ENCODE data around the gene CLCN2.
A peak's percentile ranks its signal among the peaks of the same experiment; 100 is the strongest.

Gene CLCN2

GRCh38 chr3:184328516-184328915 is 32.9 kb downstream of the CLCN2 start:
- FAIRE-seq (no peak), DNase-seq (ENCODE audit: insufficient read length) (no peak)

DNA sequence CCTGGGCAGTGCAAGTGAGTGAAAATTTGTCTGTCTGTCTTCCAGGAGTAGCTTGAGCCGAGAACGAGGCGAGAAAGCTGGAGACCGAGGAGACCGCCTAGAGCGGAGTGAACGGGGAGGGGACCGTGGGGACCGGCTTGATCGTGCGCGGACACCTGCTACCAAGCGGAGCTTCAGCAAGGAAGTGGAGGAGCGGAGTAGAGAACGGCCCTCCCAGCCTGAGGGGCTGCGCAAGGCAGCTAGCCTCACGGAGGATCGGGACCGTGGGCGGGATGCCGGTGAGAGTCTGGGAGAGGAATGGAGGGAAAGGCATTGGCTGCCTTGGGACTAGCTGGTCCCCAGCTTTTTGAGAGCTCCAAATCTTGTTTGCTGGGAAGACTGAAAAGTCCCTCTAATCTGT is 34.2 kb downstream of the CLCN2 start:
- DNase-seq (ENCODE audit: insufficient read length) = no peak
- no peak for FAIRE-seq
- no peak for TF ChIP-seq TAF1 (IDR thresholded peaks at IDR 0.05; ENCODE audit: borderline replicate concordance, low read depth, low read length)
- TF ChIP-seq POLR2AphosphoS5 (IDR thresholded peaks at IDR 0.05; ENCODE audit: low read depth, low read length) = no peak; the same call in 1 of the 2 replicates
- TF ChIP-seq POLR2A (IDR thresholded peaks at IDR 0.05; ENCODE audit: low read depth, low read length) = no peak

More at GRCh38 chr3:184328516-184328915, 32.9 kb downstream of the CLCN2 start:
- TF ChIP-seq POLR2A (IDR thresholded peaks at IDR 0.05; ENCODE audit: low read depth, low read length) (no peak), TAF1 (IDR thresholded peaks at IDR 0.05; ENCODE audit: borderline replicate concordance, low read depth, low read length) (no peak), POLR2AphosphoS5 (IDR thresholded peaks at IDR 0.05; ENCODE audit: low read depth, low read length) (no peak)

DNA sequence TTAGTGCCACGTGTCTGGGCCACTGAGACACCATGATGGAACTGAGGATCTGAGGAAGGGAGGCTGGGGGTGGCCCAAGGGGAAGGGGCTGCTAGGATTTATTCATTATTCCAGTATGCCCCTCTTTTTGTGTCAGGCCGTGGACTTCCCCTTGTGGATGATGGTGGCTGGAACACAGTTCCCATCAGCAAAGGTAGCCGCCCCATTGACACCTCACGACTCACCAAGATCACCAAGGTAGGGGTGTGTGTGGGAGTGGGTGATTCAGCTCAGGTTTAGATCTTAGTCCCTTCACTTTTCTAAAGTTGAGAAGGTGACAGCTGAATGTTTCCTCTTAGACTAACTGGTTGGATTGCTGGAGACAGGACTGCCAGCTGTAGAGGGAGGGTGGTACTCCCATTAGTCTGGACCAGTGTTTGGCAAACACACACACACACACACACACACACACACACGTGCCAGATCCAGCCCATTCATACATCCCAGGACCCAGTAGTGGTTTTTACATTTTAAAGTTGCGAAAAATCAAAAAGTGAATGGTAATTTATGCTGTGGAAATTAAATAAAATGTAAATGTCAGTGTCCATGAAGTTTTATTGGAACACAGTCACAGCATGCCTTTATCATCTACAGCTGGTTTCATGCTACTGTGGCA is 35.6 kb downstream of the CLCN2 start:
- FAIRE-seq (no peak), DNase-seq (ENCODE audit: insufficient read length) (no peak)
- no peak for TF ChIP-seq POLR2A (IDR thresholded peaks at IDR 0.05; ENCODE audit: low read depth, low read length)
- no peak for TF ChIP-seq TAF1 (IDR thresholded peaks at IDR 0.05; ENCODE audit: borderline replicate concordance, low read depth, low read length)
- TF ChIP-seq POLR2AphosphoS5 (IDR thresholded peaks at IDR 0.05; ENCODE audit: low read depth, low read length) = no peak; the same call in 1 of the 2 replicates

- DNase-seq (ENCODE audit: insufficient read length) = no peak
- TF ChIP-seq POLR2AphosphoS5 (IDR thresholded peaks at IDR 0.05; ENCODE audit: low read depth, low read length) (no peak), POLR2A (IDR thresholded peaks at IDR 0.05; ENCODE audit: low read depth, low read length) (no peak), TAF1 (IDR thresholded peaks at IDR 0.05; ENCODE audit: borderline replicate concordance, low read depth, low read length) (no peak)
- no peak for FAIRE-seq
These were observed 36.1 kb downstream of the CLCN2 start for GRCh38 chr3:184325269-184325668.

DNA sequence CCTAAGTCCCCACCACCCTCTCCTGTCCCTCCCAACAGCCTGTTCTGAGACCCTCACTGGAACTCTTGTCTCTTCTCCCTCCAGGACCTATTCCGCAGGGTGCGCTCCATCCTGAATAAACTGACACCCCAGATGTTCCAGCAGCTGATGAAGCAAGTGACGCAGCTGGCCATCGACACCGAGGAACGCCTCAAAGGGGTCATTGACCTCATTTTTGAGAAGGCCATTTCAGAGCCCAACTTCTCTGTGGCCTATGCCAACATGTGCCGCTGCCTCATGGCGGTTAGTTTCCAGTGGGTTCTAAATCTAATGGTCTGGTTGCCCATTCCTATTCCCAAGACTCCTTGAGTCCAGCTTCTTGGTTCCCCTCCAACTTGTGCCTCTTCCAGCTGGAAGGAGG is 37.7 kb downstream of the CLCN2 start:
- TF ChIP-seq TAF1 (IDR thresholded peaks at IDR 0.05; ENCODE audit: borderline replicate concordance, low read depth, low read length) = no peak
- no peak for TF ChIP-seq POLR2AphosphoS5 (IDR thresholded peaks at IDR 0.05; ENCODE audit: low read depth, low read length)
- TF ChIP-seq POLR2A (IDR thresholded peaks at IDR 0.05; ENCODE audit: low read depth, low read length) = no peak
- no peak for DNase-seq (ENCODE audit: insufficient read length)
- FAIRE-seq = no peak

DNA sequence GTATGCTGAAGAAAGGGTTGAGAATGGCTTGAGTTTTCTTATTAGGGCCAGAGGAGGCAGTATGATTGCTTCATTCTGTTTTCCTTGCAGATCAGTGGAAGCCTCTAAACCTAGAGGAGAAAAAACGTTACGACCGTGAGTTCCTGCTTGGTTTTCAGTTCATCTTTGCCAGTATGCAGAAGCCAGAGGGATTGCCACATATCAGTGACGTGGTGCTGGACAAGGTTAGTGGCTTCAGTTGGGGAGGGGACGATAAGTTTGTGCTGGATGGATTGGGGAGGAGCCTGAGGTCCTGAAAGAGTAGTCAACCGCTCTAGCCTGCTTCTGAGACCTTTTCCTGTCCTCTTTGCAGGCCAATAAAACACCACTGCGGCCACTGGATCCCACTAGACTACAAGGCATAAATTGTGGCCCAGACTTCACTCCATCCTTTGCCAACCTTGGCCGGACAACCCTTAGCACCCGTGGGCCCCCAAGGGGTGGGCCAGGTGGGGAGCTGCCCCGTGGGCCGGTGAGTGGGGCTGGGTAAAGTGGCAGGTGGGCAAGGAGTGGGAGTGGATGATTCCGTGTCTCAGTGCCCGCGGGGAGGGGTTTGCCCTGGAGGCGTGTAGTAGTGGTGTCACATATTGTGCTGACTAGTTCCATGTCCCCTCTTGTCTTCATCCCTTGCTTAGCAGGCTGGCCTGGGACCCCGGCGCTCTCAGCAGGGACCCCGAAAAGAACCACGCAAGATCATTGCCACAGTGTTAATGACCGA is 38.5 kb downstream of the CLCN2 start:
- DNase-seq (ENCODE audit: insufficient read length) (no peak), FAIRE-seq (no peak)
- TF ChIP-seq POLR2A (IDR thresholded peaks at IDR 0.05; ENCODE audit: low read depth, low read length) (no peak), POLR2AphosphoS5 (IDR thresholded peaks at IDR 0.05; ENCODE audit: low read depth, low read length) (peak; percentile 1; the same call in 1 of the 2 replicates), TAF1 (IDR thresholded peaks at IDR 0.05; ENCODE audit: borderline replicate concordance, low read depth, low read length) (no peak)

- FAIRE-seq (no peak), DNase-seq (ENCODE audit: insufficient read length) (no peak)
These were observed 39.7 kb downstream of the CLCN2 start for GRCh38 chr3:184321666-184322065.

DNA sequence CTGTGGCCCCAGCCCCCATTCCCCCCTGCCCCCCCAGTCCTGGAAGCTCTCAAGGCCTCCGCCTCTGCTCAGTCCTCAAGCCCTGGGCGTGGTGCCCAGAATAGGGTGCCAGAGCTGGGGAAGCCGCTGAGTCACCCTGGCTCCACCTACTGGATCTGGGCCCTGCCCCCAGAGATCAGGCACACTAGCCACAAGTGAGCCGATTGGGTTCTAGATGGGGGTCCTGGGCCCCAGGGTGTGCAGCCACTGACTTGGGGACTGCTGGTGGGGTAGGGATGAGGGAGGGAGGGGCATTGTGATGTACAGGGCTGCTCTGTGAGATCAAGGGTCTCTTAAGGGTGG is 41.3 kb downstream of the CLCN2 start:
- no peak for FAIRE-seq
- DNase-seq (ENCODE audit: insufficient read length) = no peak
- TF ChIP-seq POLR2A (IDR thresholded peaks at IDR 0.05; ENCODE audit: low read depth, low read length) = no peak
- TF ChIP-seq POLR2AphosphoS5 (IDR thresholded peaks at IDR 0.05; ENCODE audit: low read depth, low read length) = no peak
- TF ChIP-seq TAF1 (IDR thresholded peaks at IDR 0.05; ENCODE audit: borderline replicate concordance, low read depth, low read length) = no peak

More at GRCh38 chr3:184321666-184322065, 39.7 kb downstream of the CLCN2 start:
- TF ChIP-seq POLR2A (IDR thresholded peaks at IDR 0.05; ENCODE audit: low read depth, low read length) = no peak
- TF ChIP-seq TAF1 (IDR thresholded peaks at IDR 0.05; ENCODE audit: borderline replicate concordance, low read depth, low read length) = no peak
- TF ChIP-seq POLR2AphosphoS5 (IDR thresholded peaks at IDR 0.05; ENCODE audit: low read depth, low read length) = no peak

GRCh38 chr3:184317201-184317600 is 44.2 kb downstream of the CLCN2 start:
- no peak for FAIRE-seq
- TF ChIP-seq POLR2A (IDR thresholded peaks at IDR 0.05; ENCODE audit: low read depth, low read length) = no peak
- TF ChIP-seq POLR2AphosphoS5 (IDR thresholded peaks at IDR 0.05; ENCODE audit: low read depth, low read length) = no peak; the same call in 1 of the 2 replicates
- TF ChIP-seq TAF1 (IDR thresholded peaks at IDR 0.05; ENCODE audit: borderline replicate concordance, low read depth, low read length) = no peak

DNA sequence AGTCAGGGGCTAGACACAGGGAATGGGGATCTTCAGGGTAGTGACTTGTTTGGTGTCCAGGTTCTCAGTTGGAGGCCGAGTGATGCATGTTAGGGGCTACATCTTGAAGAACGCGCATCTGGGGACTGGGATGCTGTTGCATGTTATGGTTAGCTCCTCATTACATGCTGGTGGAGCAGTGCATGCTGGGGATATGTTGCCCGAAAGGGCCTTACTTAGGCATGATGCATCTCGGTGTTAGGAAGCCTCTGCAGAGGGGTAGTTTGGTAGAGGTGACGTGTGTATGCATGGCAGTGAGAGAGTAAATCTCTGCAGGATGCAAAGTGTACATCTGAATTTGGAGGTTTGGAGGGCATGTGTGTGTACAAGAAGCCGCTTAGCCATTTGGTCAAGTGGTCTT is 44.6 kb downstream of the CLCN2 start:
- DNase-seq (ENCODE audit: insufficient read length) (no peak), FAIRE-seq (no peak)
- TF ChIP-seq POLR2A (IDR thresholded peaks at IDR 0.05; ENCODE audit: low read depth, low read length) (no peak), POLR2AphosphoS5 (IDR thresholded peaks at IDR 0.05; ENCODE audit: low read depth, low read length) (no peak; the same call in 1 of the 2 replicates), TAF1 (IDR thresholded peaks at IDR 0.05; ENCODE audit: borderline replicate concordance, low read depth, low read length) (no peak)

More at GRCh38 chr3:184317201-184317600, 44.2 kb downstream of the CLCN2 start:
- DNase-seq (ENCODE audit: insufficient read length) = no peak

DNA sequence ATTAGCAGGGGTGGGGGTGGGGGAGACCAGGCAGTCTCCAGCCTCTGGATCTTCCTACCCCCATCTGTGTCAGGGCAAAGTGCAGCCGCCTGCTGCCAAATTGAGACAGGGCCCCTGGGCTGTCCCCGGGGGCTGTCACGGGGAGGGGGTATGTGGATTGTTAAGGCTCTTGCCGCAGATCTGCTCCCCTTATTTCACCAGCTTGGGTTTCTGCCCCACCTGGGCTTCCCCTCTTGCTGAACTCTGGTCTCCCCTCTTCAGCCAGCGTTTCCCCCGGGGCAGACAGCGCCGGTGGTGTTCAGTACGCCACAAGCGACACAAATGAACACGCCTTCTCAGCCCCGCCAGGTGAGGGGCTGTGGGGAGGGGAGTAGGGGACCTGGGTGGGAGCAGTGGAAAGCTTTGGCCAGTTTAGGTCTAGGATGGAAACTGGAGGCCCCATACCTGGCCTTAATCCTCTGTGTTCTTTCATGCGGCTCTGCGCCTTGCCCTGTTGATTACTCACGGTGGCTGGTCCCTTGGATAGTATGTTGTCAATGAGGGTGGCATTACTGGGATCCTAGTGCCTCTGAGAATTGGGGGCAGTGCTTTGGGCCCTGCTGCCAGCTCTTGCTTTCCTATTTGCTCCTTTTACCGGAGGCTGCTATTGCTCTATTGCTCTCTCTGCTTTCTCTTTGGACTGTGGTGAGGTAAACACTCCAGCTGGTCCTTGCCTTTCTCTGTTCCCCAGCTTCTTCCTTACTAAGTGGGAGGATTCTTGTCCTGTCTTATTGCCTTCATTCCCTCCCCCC is 45.3 kb downstream of the CLCN2 start:
- DNase-seq (ENCODE audit: insufficient read length) (no peak), FAIRE-seq (no peak)
- TF ChIP-seq POLR2A (IDR thresholded peaks at IDR 0.05; ENCODE audit: low read depth, low read length) (peak; percentile 38; the same call in 1 of the 2 replicates), POLR2AphosphoS5 (IDR thresholded peaks at IDR 0.05; ENCODE audit: low read depth, low read length) (0 out of 2 replicates have a peak, but pooled peaks have one; percentile 14), TAF1 (IDR thresholded peaks at IDR 0.05; ENCODE audit: borderline replicate concordance, low read depth, low read length) (no peak)
